ENCODE results near the gene SMAP1.

The SMAP1 gene

DNA sequence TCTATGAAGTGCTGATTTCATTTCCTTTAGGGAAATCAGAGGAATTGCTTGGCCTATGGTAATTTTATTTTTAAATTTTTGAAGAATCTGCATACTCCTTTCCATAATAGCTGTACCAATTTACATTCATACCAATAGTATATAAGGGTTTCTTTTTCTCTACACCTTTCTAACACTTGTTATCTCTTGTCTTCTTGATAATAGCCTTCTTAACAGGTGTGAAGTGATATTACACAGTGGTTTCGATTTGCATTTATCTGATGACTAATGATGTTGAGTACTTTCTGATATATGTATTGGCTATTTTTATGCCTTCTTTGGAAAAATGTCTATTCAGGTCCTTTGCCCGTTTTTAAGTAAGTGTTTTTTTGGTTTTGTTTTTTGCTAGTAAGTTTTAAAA is 40.8 kb downstream of the SMAP1 start:
- Histone ChIP-seq H3K27me3 (no peaks in the 10 kb centered on the region), H3K4me3 (ENCODE audit: low read depth in 1 of 2, low read length in 1 of 2) (no peak overlapping the region), H3K4me1 (ENCODE audit: control insufficient read depth in 1 of 2, insufficient read depth in 1 of 2, low read depth in 1 of 2, low read length in 1 of 2) (no peaks in the 10 kb centered on the region), H3K9me3 (no peaks in the 10 kb centered on the region), H3K36me3 (no peaks in the 10 kb centered on the region), H3K27ac (no peak overlapping the region)
- TF ChIP-seq, protein P1, sequence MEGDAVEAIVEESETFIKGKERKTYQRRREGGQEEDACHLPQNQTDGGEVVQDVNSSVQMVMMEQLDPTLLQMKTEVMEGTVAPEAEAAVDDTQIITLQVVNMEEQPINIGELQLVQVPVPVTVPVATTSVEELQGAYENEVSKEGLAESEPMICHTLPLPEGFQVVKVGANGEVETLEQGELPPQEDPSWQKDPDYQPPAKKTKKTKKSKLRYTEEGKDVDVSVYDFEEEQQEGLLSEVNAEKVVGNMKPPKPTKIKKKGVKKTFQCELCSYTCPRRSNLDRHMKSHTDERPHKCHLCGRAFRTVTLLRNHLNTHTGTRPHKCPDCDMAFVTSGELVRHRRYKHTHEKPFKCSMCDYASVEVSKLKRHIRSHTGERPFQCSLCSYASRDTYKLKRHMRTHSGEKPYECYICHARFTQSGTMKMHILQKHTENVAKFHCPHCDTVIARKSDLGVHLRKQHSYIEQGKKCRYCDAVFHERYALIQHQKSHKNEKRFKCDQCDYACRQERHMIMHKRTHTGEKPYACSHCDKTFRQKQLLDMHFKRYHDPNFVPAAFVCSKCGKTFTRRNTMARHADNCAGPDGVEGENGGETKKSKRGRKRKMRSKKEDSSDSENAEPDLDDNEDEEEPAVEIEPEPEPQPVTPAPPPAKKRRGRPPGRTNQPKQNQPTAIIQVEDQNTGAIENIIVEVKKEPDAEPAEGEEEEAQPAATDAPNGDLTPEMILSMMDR (IDR thresholded peaks at IDR 0.05): no peak

DNA sequence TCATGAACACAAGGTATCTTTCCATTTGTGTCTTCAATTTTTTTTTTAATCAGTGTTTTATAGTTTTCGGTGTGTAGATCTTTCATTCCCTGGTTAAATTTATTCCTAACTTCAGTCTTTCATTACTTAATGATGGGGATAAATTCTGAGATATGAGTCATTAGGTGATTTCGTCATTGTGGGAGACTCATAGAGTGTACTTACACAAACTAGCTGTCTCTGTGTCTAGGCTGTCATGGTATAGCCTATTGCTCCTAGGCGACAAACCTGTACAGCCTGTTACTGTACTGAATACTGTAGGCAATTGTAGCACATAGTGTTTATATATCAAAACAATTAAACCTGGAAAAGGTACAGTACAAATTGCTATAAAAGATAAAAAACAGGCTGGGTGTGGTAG is 42.1 kb downstream of the SMAP1 start:
- no peak overlapping the region for H3K4me3 ChIP-seq (ENCODE audit: low read depth in 1 of 2, low read length in 1 of 2)
- no peaks in the 10 kb centered on the region for H3K36me3 ChIP-seq
- TF ChIP-seq, protein P1 (IDR thresholded peaks at IDR 0.05): no peak
- no peak overlapping the region for H3K27ac ChIP-seq
- H3K4me1 ChIP-seq (ENCODE audit: control insufficient read depth in 1 of 2, insufficient read depth in 1 of 2, low read depth in 1 of 2, low read length in 1 of 2): no peaks in the 10 kb centered on the region
- H3K27me3 ChIP-seq: no peaks in the 10 kb centered on the region
- no peaks in the 10 kb centered on the region for H3K9me3 ChIP-seq

DNA sequence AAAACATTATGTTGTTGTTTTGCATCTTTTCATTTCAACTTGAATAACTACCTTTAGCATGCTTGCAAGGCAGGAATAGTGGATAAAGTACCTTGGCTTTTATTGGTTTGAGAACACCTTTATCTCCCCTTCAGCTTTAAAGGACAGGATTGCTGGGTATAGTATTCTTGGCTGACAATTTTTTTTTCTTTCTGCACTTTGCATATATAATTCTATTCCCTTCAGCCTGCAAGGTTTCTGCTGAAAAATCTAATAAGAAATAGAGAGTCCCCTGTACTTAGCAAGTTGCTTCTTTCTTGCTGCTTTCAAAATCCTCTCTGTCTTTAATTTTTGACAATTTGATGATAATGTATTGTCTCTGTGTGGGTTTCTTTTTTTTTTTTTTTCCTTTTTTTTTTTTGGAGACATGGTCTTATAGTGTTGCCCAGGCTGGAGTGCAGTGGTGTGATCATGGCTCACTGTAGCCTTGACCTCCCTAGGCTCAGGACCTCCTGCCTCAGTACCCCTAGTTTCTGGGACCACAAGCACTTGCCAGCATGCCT is 47.1 kb downstream of the SMAP1 start:
- Histone ChIP-seq H3K4me1 (ENCODE audit: control insufficient read depth in 1 of 2, insufficient read depth in 1 of 2, low read depth in 1 of 2, low read length in 1 of 2) (no peaks in the 10 kb centered on the region), H3K27ac (no peak overlapping the region), H3K36me3 (no peaks in the 10 kb centered on the region), H3K27me3 (no peaks in the 10 kb centered on the region), H3K4me3 (ENCODE audit: low read depth in 1 of 2, low read length in 1 of 2) (no peak overlapping the region), H3K9me3 (no peaks in the 10 kb centered on the region)
- TF ChIP-seq, protein P1 (IDR thresholded peaks at IDR 0.05): no peak

DNA sequence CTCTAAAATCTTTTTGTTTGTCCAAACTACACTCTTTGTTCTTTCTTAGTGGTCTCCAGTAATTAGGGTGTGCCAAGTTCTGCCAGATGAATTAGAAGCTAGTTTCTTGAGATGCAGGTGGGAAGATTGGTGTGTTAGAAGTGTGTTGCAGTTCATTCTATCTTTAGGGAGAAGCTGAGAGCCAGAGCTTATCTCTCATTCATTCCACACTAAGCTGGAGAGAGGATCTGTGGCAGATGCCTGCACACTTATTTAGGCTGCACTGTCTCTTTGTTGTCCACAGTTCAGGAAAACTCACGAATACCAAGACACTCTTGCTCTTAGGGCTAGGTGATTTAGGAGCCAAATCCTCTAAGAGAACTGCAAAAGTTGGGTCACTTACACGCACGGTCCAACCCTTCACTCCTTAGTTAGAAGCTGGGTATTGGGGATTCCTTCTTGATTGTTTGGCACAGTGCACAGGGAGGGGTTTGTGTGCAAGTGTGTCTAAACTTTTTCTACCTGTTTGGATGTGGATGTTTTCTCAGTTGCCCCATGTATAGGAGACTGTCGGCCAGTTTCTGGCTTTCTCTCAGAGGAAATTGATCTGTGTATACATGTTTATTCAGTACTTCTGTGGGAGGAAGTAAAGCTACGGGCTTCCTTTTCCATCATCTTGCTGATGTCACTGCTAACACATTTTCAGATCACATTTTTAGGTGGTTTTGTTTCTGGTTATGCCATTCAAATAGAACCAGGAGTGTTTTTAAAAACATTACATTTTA is 49.5 kb downstream of the SMAP1 start:
- H3K27ac ChIP-seq: no peak overlapping the region
- TF ChIP-seq, protein P1 (IDR thresholded peaks at IDR 0.05): no peak

DNA sequence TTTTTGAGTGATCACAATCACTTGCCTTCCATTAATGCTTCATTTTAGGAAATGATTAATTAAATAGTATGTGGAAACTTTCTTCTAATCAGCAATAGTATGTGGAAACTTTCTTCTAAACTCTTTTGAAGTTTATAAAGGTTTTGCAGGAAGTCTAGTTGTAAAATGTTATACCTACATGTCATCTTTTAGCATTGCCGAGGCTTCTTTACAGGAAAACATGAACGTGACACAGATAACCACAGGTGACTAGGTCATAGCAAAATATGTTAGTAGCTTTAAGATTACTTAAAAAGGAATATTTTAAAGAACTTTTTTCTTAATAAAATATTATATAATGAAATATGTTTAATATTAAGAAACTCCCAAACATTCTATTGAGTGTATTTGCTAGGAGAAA is 56.8 kb downstream of the SMAP1 start:
- no peaks in the 10 kb centered on the region for H3K36me3 ChIP-seq
- TF ChIP-seq, protein P1 (IDR thresholded peaks at IDR 0.05): no peak
- H3K27me3 ChIP-seq: no peaks in the 10 kb centered on the region
- no peak overlapping the region for H3K4me3 ChIP-seq (ENCODE audit: low read depth in 1 of 2, low read length in 1 of 2)
- H3K9me3 ChIP-seq: no peaks in the 10 kb centered on the region
- H3K27ac ChIP-seq: no peak overlapping the region
- H3K4me1 ChIP-seq (ENCODE audit: control insufficient read depth in 1 of 2, insufficient read depth in 1 of 2, low read depth in 1 of 2, low read length in 1 of 2): no peaks in the 10 kb centered on the region

More for the DNA sequence above, 49.5 kb downstream of the SMAP1 start:
- Histone ChIP-seq H3K4me1 (ENCODE audit: control insufficient read depth in 1 of 2, insufficient read depth in 1 of 2, low read depth in 1 of 2, low read length in 1 of 2) (no peaks in the 10 kb centered on the region), H3K4me3 (ENCODE audit: low read depth in 1 of 2, low read length in 1 of 2) (no peak overlapping the region), H3K27me3 (no peaks in the 10 kb centered on the region), H3K9me3 (no peaks in the 10 kb centered on the region), H3K36me3 (no peaks in the 10 kb centered on the region)

All from neutrophil (primary cell).